Activated CD8-positive, alpha-beta memory T cell treated with anti-CD3 and anti-CD28 coated beads, Interleukin-2, amount 50 U/mL, for 1 hour (primary cell): ENCODE measurements around the gene RETN.

Experiments used
- DNase-seq: peaks from one replicate; pipeline ENCODE4 v3.0.0-alpha.2; 2020; ENCODE audit errors: extremely low read depth

Gene RETN

GRCh38 chr19:7668842-7669241, at the start of gene RETN:
RETN (plus strand) TSS chr19:7669049; CDS start chr19:7669327, 278 bp downstream.
- DNase-seq, result no peak

- no peak for DNase-seq
Observed at GRCh38 chr19:7619671-7620441, 49.0 kb upstream of the RETN start.

- DNase-seq, result no peak
Observed at GRCh38 chr19:7620442-7621412, 48.1 kb upstream of the RETN start.

- DNase-seq, result no peak
Observed at GRCh38 chr19:7622933-7623685, 45.7 kb upstream of the RETN start.

GRCh38 chr19:7623725-7624603, 44.9 kb upstream of the RETN start:
- no peak for DNase-seq

- no peak for DNase-seq
Observed at GRCh38 chr19:7624810-7625209, 44.0 kb upstream of the RETN start.

- DNase-seq, result no peak
Observed at GRCh38 chr19:7625763-7626372, 43.0 kb upstream of the RETN start.

GRCh38 chr19:7627166-7627565, 41.7 kb upstream of the RETN start:
- DNase-seq, result no peak

- no peak for DNase-seq
Observed at GRCh38 chr19:7628589-7629311, 40.1 kb upstream of the RETN start.

- peak; percentile 92 for DNase-seq
Observed at GRCh38 chr19:7629347-7630054, 39.3 kb upstream of the RETN start, which contains the start of the genes PET100 and XAB2. PET100 (plus strand) TSS chr19:7629793; CDS start chr19:7629834, 41 bp downstream. XAB2 (minus strand) TSS chr19:7629545; CDS start chr19:7629527, 18 bp downstream.

GRCh38 chr19:7631577-7631976, 37.3 kb upstream of the RETN start:
- no peak for DNase-seq

- DNase-seq, result no peak
Observed at GRCh38 chr19:7632340-7633203, 36.3 kb upstream of the RETN start.

GRCh38 chr19:7633698-7634097, 35.2 kb upstream of the RETN start, which contains the start of gene PCP2:
PCP2 (minus strand) TSS chr19:7633719; CDS start chr19:7633457, 262 bp downstream.
- DNase-seq, result no peak

- no peak for DNase-seq
Observed at GRCh38 chr19:7635670-7636069, 33.2 kb upstream of the RETN start.

- no peak for DNase-seq
Observed at GRCh38 chr19:7636317-7636690, 32.5 kb upstream of the RETN start.

GRCh38 chr19:7636691-7637373, 32.0 kb upstream of the RETN start, which contains the start of gene STXBP2:
STXBP2 (plus strand) TSS chr19:7637110; CDS start chr19:7637150, 40 bp downstream.
- peak; percentile 70 for DNase-seq
